IMR-90 (cell line): Measurements from ENCODE around the gene TMEM54. TPM values are rescaled to one million over a fixed set of nuclear protein-coding genes. Genes with fewer than 3 reads are reported as not detected.

ENCODE experiments used
- ATAC-seq: fragments of 200-7000 bp; cut with Tn5 transposase; 2 replicates; pipeline ENCODE4 v1.9.1; 2020; ENCODE audit warnings: low read depth, mild to moderate bottlenecking, moderate library complexity
- BruUV-seq: library from RNA; stranded (reverse); fragments of 400-500 nt; replicated peaks from 2 replicates; lab custom pipeline; 2021; lab: Mats Ljungman, UMichigan
- CTCF ChIA-PET: fragments of 300-600 bp; formaldehyde crosslinking; extraction: SDS; loops from one replicate; lab custom pipeline; 2021; ENCODE audit warnings: antibody characterized with exemption; lab: Yijun Ruan, JAX
- POLR2A ChIA-PET: fragments of 300-600 bp; sonication (Branson Sonifier 250); formaldehyde crosslinking; loops from one replicate; lab custom pipeline; 2022; ENCODE audit warnings: antibody characterized with exemption; ENCODE audit not compliant: unreplicated experiment; lab: Charles Lee
- DNase-seq: peaks from one replicate; pipeline ENCODE4 v3.0.0; 2013
- H2AFZ ChIP-seq: replicated peaks from 2 replicates; pipeline ENCODE3; 2013; ENCODE audit warnings: low read length, mild to moderate bottlenecking; ENCODE audit not compliant: poor library complexity
- H2AK5ac ChIP-seq: 2 replicates; pipeline ENCODE4 v1.6.1; 2013; ENCODE audit warnings: low read depth, low read length, inconsistent platforms
- H2AK9ac ChIP-seq: replicated peaks from 2 replicates; pipeline ENCODE3; 2013; ENCODE audit warnings: mild to moderate bottlenecking, low read depth, low read length, moderate library complexity; ENCODE audit not compliant: poor library complexity
- H2BK120ac ChIP-seq: 2 replicates; pipeline ENCODE4 v1.6.1; 2013; ENCODE audit warnings: low read depth, low read length, inconsistent platforms
- H2BK15ac ChIP-seq: 3 replicates; pipeline ENCODE4 v1.6.1; 2013; ENCODE audit warnings: low read depth, low read length, inconsistent platforms
- H2BK20ac ChIP-seq: 2 replicates; pipeline ENCODE4 v1.6.1; 2013; ENCODE audit warnings: low read depth, mild to moderate bottlenecking, inconsistent platforms, low read length, moderate library complexity
- H2BK5ac ChIP-seq: 2 replicates; pipeline ENCODE4 v1.6.1; 2013; ENCODE audit warnings: mild to moderate bottlenecking, low read depth, low read length, inconsistent platforms; ENCODE audit not compliant: poor library complexity, severe bottlenecking
- H3K14ac ChIP-seq: replicated peaks from 2 replicates; pipeline ENCODE4 v1.6.1; 2013; ENCODE audit warnings: low read depth, low read length, inconsistent platforms
- H3K18ac ChIP-seq: 2 replicates; pipeline ENCODE4 v1.6.1; 2013; ENCODE audit warnings: low read depth, low read length, control low read depth
- H3K23ac ChIP-seq: 2 replicates; pipeline ENCODE4 v1.6.1; 2013; ENCODE audit warnings: low read depth, low read length, inconsistent platforms
- H3K27ac ChIP-seq: 2 replicates; pipeline ENCODE4 v1.5.1; 2013; ENCODE audit warnings: mild to moderate bottlenecking, control low read depth, low read length; ENCODE audit not compliant: insufficient read depth
- H3K27me3 ChIP-seq: 2 replicates; pipeline ENCODE4 v1.6.1; 2013; ENCODE audit warnings: low read length; ENCODE audit not compliant: control insufficient read depth, insufficient read depth
- H3K36me3 ChIP-seq: 2 replicates; pipeline ENCODE4 v1.6.1; 2013; ENCODE audit warnings: low read length, mixed read lengths; ENCODE audit not compliant: control insufficient read depth, insufficient read depth
- H3K4ac ChIP-seq: 2 replicates; pipeline ENCODE4 v1.6.1; 2013; ENCODE audit warnings: low read depth, low read length, inconsistent platforms
- H3K4me1 ChIP-seq: 2 replicates; pipeline ENCODE4 v1.6.1; 2013; ENCODE audit warnings: low read length, mixed read lengths; ENCODE audit not compliant: control insufficient read depth, insufficient read depth
- H3K4me2 ChIP-seq: 2 replicates; pipeline ENCODE4 v1.6.1; 2013; ENCODE audit warnings: low read depth, mild to moderate bottlenecking, control low read depth, low read length, moderate library complexity
- H3K4me3 ChIP-seq: 2 replicates; pipeline ENCODE4 v1.5.1; 2013; ENCODE audit warnings: low read depth, mild to moderate bottlenecking, control low read depth, low read length, moderate library complexity; ENCODE audit not compliant: insufficient read depth
- H3K56ac ChIP-seq: 2 replicates; pipeline ENCODE4 v1.6.1; 2013; ENCODE audit warnings: low read length, inconsistent platforms; ENCODE audit not compliant: insufficient read depth; ENCODE audit errors: extremely low read depth
- H3K79me1 ChIP-seq, 2 experiments: 2 replicates each; pipeline ENCODE4 v1.6.1; 2013; ENCODE audit warnings: low read length in 2 of 2, inconsistent platforms in 1 of 2, low read depth in 1 of 2
- H3K9ac ChIP-seq: 2 replicates; pipeline ENCODE4 v1.6.1; 2013; ENCODE audit warnings: low read depth, low read length, control low read depth
- H3K9me1 ChIP-seq: 2 replicates; pipeline ENCODE4 v1.6.1; 2013; ENCODE audit warnings: low read length, inconsistent platforms; ENCODE audit not compliant: insufficient read depth
- H3K9me3 ChIP-seq: 2 replicates; pipeline ENCODE4 v1.6.1; 2013; ENCODE audit warnings: low read length; ENCODE audit not compliant: control insufficient read depth, insufficient read depth
- H4K20me1 ChIP-seq: 2 replicates; pipeline ENCODE4 v1.6.1; 2013; ENCODE audit warnings: low read length, inconsistent platforms; ENCODE audit not compliant: insufficient read depth
- H4K5ac ChIP-seq: 2 replicates; pipeline ENCODE4 v1.6.1; 2013; ENCODE audit warnings: mild to moderate bottlenecking, low read depth, low read length, control low read depth
- H4K8ac ChIP-seq, 2 experiments: 2 replicates each; pipeline ENCODE4 v1.6.1; 2013; ENCODE audit warnings: low read depth in 2 of 2, low read length in 2 of 2, control low read depth in 1 of 2, inconsistent platforms in 1 of 2
- H4K91ac ChIP-seq: 2 replicates; pipeline ENCODE4 v1.6.1; 2013; ENCODE audit warnings: low read depth, low read length, inconsistent platforms; ENCODE audit not compliant: insufficient read depth
- BHLHE40 ChIP-seq: fragments of 150-350 bp; IDR thresholded peaks from 2 replicates; pipeline ENCODE4 v1.6.1; 2016; ENCODE audit warnings: mild to moderate bottlenecking, low read depth, low read length
- CEBPB ChIP-seq: IDR thresholded peaks from 2 replicates; pipeline ENCODE4 v1.6.1; 2012; ENCODE audit warnings: low read depth, low read length, improper control_type of control experiment
- CHD1 ChIP-seq: IDR thresholded peaks from 2 replicates; pipeline ENCODE4 v1.6.1; 2012; ENCODE audit warnings: low read depth, low read length, improper control_type of control experiment
- CTCF ChIP-seq: conservative IDR thresholded peaks from 2 replicates; pipeline ENCODE4 v1.5.1; 2012; ENCODE audit warnings: mild to moderate bottlenecking, low read depth, low read length, improper control_type of control experiment
- ELK1 ChIP-seq: fragments of 150-350 bp; IDR thresholded peaks from 2 replicates; pipeline ENCODE4 v1.6.1; 2016; ENCODE audit warnings: low read depth, mild to moderate bottlenecking, low read length, moderate library complexity, borderline replicate concordance
- FOS ChIP-seq: fragments of 150-350 bp; IDR thresholded peaks from 2 replicates; pipeline ENCODE4 v1.6.1; 2016; ENCODE audit warnings: low read depth, low read length
- MAFK ChIP-seq: IDR thresholded peaks from 2 replicates; pipeline ENCODE4 v1.6.1; 2012; ENCODE audit warnings: low read depth, low read length, improper control_type of control experiment
- MAZ ChIP-seq: IDR thresholded peaks from 2 replicates; pipeline ENCODE4 v1.6.1; 2012; ENCODE audit warnings: low read depth, mild to moderate bottlenecking, low read length, improper control_type of control experiment, moderate library complexity, borderline replicate concordance
- MXI1 ChIP-seq: IDR thresholded peaks from 2 replicates; pipeline ENCODE4 v1.6.1; 2012; ENCODE audit warnings: low read depth, mild to moderate bottlenecking, low read length, moderate library complexity, borderline replicate concordance
- NFE2L2 ChIP-seq: fragments of 150-350 bp; IDR thresholded peaks from 2 replicates; pipeline ENCODE4 v1.6.1; 2016; ENCODE audit warnings: low read depth, mild to moderate bottlenecking, low read length
- POLR2A ChIP-seq: IDR thresholded peaks from 2 replicates; pipeline ENCODE4 v1.6.1; 2012; ENCODE audit warnings: mild to moderate bottlenecking, low read depth, low read length
- RAD21 ChIP-seq: IDR thresholded peaks from 2 replicates; pipeline ENCODE4 v1.6.1; 2012; ENCODE audit warnings: low read length, improper control_type of control experiment
- RCOR1 ChIP-seq: IDR thresholded peaks from 2 replicates; pipeline ENCODE4 v1.6.1; 2012; ENCODE audit warnings: mild to moderate bottlenecking, low read length, improper control_type of control experiment; ENCODE audit not compliant: insufficient replicate concordance
- RFX5 ChIP-seq: IDR thresholded peaks from 2 replicates; pipeline ENCODE4 v1.8.0; 2012; ENCODE audit warnings: low read depth, mild to moderate bottlenecking, low read length, moderate library complexity
- SMC3 ChIP-seq: fragments of 150-350 bp; IDR thresholded peaks from 2 replicates; pipeline ENCODE4 v1.6.1; 2016; ENCODE audit warnings: low read depth, mild to moderate bottlenecking, antibody characterized with exemption, low read length, moderate library complexity
- USF2 ChIP-seq: fragments of 150-350 bp; IDR thresholded peaks from 2 replicates; pipeline ENCODE4 v1.6.1; 2017; ENCODE audit warnings: mild to moderate bottlenecking, antibody characterized with exemption, low read length, low read depth
- WGBS, 2 experiments: methylation state at CpG; one replicate each; pipeline versions ENCODE4 v1.1.5 to v1.1.7; 2013; ENCODE audit warnings: missing lambda C conversion rate in 2 of 2; ENCODE audit not compliant: insufficient read length in 1 of 2; ENCODE audit errors: extremely low coverage in 2 of 2; 5-methylcytosine and 5-hydroxymethylcytosine counted together
- dilution Hi-C: fragments of 300-500 bp; cut with HindIII; formaldehyde crosslinking; loops from one replicate; pipeline ENCODE4 v1.14.3; 2018; ENCODE audit warnings: low sequenced_read_pairs; ENCODE audit not compliant: unreplicated experiment
- in situ Hi-C: fragments of 300-500 bp; cut with MboI; formaldehyde crosslinking; loops from 3 replicates; pipeline ENCODE4 v1.14.3; 2019; ENCODE audit warnings: low sequenced_read_pairs, inconsistent platforms, mixed read lengths
- intact Hi-C: fragments of 100-400 bp; cut with micrococcal nuclease; formaldehyde crosslinking; loops from 2 replicates; pipeline ENCODE4 v1.10.0; 2022
- polyA plus RNA-seq, 3 experiments: library from polyadenylated mRNA; depleted of rRNA; stranded (reverse); fragments of >200 nt; gene quantifications; 2 replicates each; pipeline ENCODE4 v1.2.3, GENCODE V29; 2012; ENCODE audit warnings: low replicate concordance in 1 of 3
- total RNA-seq: library from RNA; depleted of rRNA; stranded (reverse); fragments of >200 nt; gene quantifications from 2 replicates; pipeline ENCODE4 v1.2.3, GENCODE V29; 2012

Gene TMEM54
- total and polyA plus RNA-seq, 2 of the 4 experiments (the other 2 are of a cell fraction), result 25.5 to 75.2 TPM

- Histone ChIP-seq H3K9me3 (no peaks in the 10 kb centered on the region), H3K36me3 (peaks cover 4% of the 10 kb centered on the region; the same call in 1 of the 2 replicates), H4K91ac (no peak overlapping the region), H2AK9ac (no peak overlapping the region), H3K23ac (no peak overlapping the region), H3K79me1 (no peaks in the 10 kb centered on the region), H2AK5ac (no peak overlapping the region), H3K4me1 (peaks cover 4% of the 10 kb centered on the region; the same call in 1 of the 2 replicates), H2BK15ac (no peak overlapping the region), H2BK20ac (no peak overlapping the region), H3K27ac (no peak overlapping the region), H2BK5ac (no peak overlapping the region), H2AFZ (no peak overlapping the region), H2BK120ac (no peak overlapping the region), H4K8ac (no peak overlapping the region), H3K14ac (no peak overlapping the region), H3K9ac (no peak overlapping the region), H3K18ac (no peak overlapping the region), H4K5ac (no peak overlapping the region), H4K20me1 (peaks cover 12% of the 10 kb centered on the region), H3K4me3 (no peak overlapping the region), H3K4ac (no peak overlapping the region), H3K4me2 (no peak overlapping the region), H3K56ac (no peak overlapping the region), H3K9me1 (no peaks in the 10 kb centered on the region), H3K27me3 (peaks cover 15% of the 10 kb centered on the region)
- in situ Hi-C loops, result no loop called here
- intact Hi-C loops, result no loop called here
- 100% methylated on average over 2 of the region's 9 CpGs; no CpG with 5 or more reads in 1 of the 2 experiments for WGBS, 2 experiments
- CTCF ChIA-PET, result no interaction called here
- dilution Hi-C loops, result no loop called here
- TF ChIP-seq MAZ (no peak), CHD1 (no peak), MXI1 (no peak), USF2 (no peak), FOS (no peak), RFX5 (no peak), CEBPB (no peak), RAD21 (no peak), POLR2A (no peak), NFE2L2 (no peak), CTCF (no peak), BHLHE40 (no peak), SMC3 (no peak), MAFK (no peak), ELK1 (no peak), RCOR1 (no peak)
- ATAC-seq (no peak), DNase-seq (no peak)
- POLR2A ChIA-PET, result no interaction called here
- BruUV-seq, result no TSS peak
Measured at GRCh38 chr1:32868806-32869455, 32.3 kb downstream of the TMEM54 start.
